CD4-positive, alpha-beta memory T cell (primary cell): Measurements from ENCODE around the gene SLC16A6. TPM values are rescaled to one million over a fixed set of nuclear protein-coding genes. Genes with fewer than 3 reads are reported as not detected.
"Not testable (repeated sequence)": the region's sequence is repeated elsewhere in the genome, so short reads cannot be mapped to it uniquely, and the experiment has no call there.

ENCODE experiments used
- CTCF ChIA-PET: fragments of 350-600 bp; sonication (Branson Sonifier 250); formaldehyde crosslinking; loops from one replicate; lab custom pipeline; 2021; ENCODE audit warnings: inconsistent platforms; ENCODE audit not compliant: partially characterized antibody; lab: Charles Lee
- POLR2A ChIA-PET: fragments of 350-600 bp; sonication (Branson Sonifier 250); formaldehyde crosslinking; loops from one replicate; lab custom pipeline; 2021; ENCODE audit not compliant: partially characterized antibody; lab: Charles Lee
- DNase-seq, 5 donors: peaks; one replicate each; pipeline versions ENCODE4 v3.0.0 to v3.0.0-alpha.2; 2020 to 2022; ENCODE audit warnings: mixed read lengths in 1 of 5
- H3K27ac ChIP-seq: one replicate; pipeline ENCODE4 v1.7.0; 2013; ENCODE audit warnings: low read depth, low read length
- H3K27me3 ChIP-seq: 2 replicates; pipeline ENCODE4 v1.7.0; 2013; ENCODE audit warnings: mild to moderate bottlenecking, low read length, moderate library complexity; ENCODE audit not compliant: insufficient read depth
- H3K36me3 ChIP-seq: 2 replicates; pipeline ENCODE4 v1.7.0; 2013; ENCODE audit warnings: mild to moderate bottlenecking, low read length, moderate library complexity; ENCODE audit not compliant: insufficient read depth
- H3K4me1 ChIP-seq: 2 replicates; pipeline ENCODE4 v1.7.0; 2013; ENCODE audit warnings: mild to moderate bottlenecking, low read length, moderate library complexity; ENCODE audit not compliant: insufficient read depth
- H3K4me3 ChIP-seq, 2 donors: one replicate each; pipeline ENCODE4 v1.7.0; 2013; ENCODE audit warnings: low read length in 2 of 2, mild to moderate bottlenecking in 1 of 2
- H3K9me3 ChIP-seq, 2 donors: one replicate each; pipeline ENCODE4 v1.7.0; 2013; ENCODE audit warnings: low read length in 2 of 2, control low read depth in 1 of 2; ENCODE audit not compliant: control insufficient read depth in 1 of 2
- H3K27ac Mint-ChIP-seq, 7 donors: one replicate each; pipeline ENCODE4 v1.8.0; 2020 to 2021; ENCODE audit warnings: mixed read lengths in 7 of 7, mild to moderate bottlenecking in 6 of 7, inconsistent platforms in 3 of 7, moderate library complexity in 3 of 7
- H3K27me3 Mint-ChIP-seq, 2 donors: one replicate each; pipeline ENCODE4 v1.8.0; 2020 to 2021; ENCODE audit warnings: mixed read lengths in 2 of 2
- H3K36me3 Mint-ChIP-seq, 2 donors: one replicate each; pipeline ENCODE4 v1.8.0; 2020 to 2021; ENCODE audit warnings: mixed read lengths in 2 of 2, inconsistent platforms in 1 of 2, mild to moderate bottlenecking in 1 of 2
- H3K4me1 Mint-ChIP-seq, 4 donors: one replicate each; pipeline ENCODE4 v1.8.0; 2020 to 2021; ENCODE audit warnings: mixed read lengths in 4 of 4, mild to moderate bottlenecking in 1 of 4
- H3K4me3 Mint-ChIP-seq, 8 donors: one replicate each; pipeline ENCODE4 v1.8.0; 2020 to 2021; ENCODE audit warnings: mixed read lengths in 8 of 8, mild to moderate bottlenecking in 7 of 8, moderate library complexity in 6 of 8, inconsistent platforms in 3 of 8
- H3K9me3 Mint-ChIP-seq, 8 donors: one replicate each; pipeline ENCODE4 v1.8.0; 2020 to 2021; ENCODE audit warnings: mixed read lengths in 8 of 8, mild to moderate bottlenecking in 5 of 8, inconsistent platforms in 3 of 8, moderate library complexity in 1 of 8
- intact Hi-C: fragments of 100-400 bp; cut with micrococcal nuclease; formaldehyde crosslinking; loops from one replicate; pipeline ENCODE4 v1.15.1; 2023
- polyA plus RNA-seq, 2 donors: library from polyadenylated mRNA; unstranded; fragments of 300-500 nt; fragmentation: Illumina TruSeq; gene quantifications; one replicate each; pipeline ENCODE4 v1.2.3, GENCODE V29; 2021
- total RNA-seq, 2 experiments: library from RNA; stranded (reverse); gene quantifications; one replicate each; pipeline ENCODE4 v1.2.3, GENCODE V29; 2021

The SLC16A6 gene
- total and polyA plus RNA-seq, 4 experiments from 2014 or later = 1.7 to 7.4 (median 4.5) TPM

- Histone ChIP-seq H3K4me3 (peak overlapping the region in 1 of 2 donors; percentile 45), H3K4me1 (peaks cover 58% of the 10 kb centered on the region), H3K9me3 (no peaks in the 10 kb centered on the region), H3K27me3 (no peaks in the 10 kb centered on the region), H3K27ac (peak overlapping the region; percentile 93), H3K36me3 (no peaks in the 10 kb centered on the region)
- intact Hi-C loops = loop anchor here (1.0 to 2.0 kb wide), 2 partner anchors 8 to 34 kb away; no protein-coding TSS in a partner anchor
- Mint-ChIP-seq H3K4me1 (peaks cover 47 to 67% (median 57%) of the 10 kb centered on the region in 4 donors), H3K27ac (peak overlapping the region; percentile 92 to 100 (median 97)), H3K9me3 (no peaks in the 10 kb centered on the region), H3K4me3 (peak overlapping the region; percentile 20 to 92 (median 84)), H3K27me3 (no peaks in the 10 kb centered on the region), H3K36me3 (peaks cover 2 to 4% of the 10 kb centered on the region in 2 donors)
- DNase-seq = peak in 1 of 5 donors; percentile 56
- CTCF ChIA-PET = interaction anchor here (0.8 to 3.4 kb wide), 5 partner anchors 9 to 66 kb away, joined by 3 to 13 read pairs (median 4); partner anchors contain the start of gene AMZ2
- POLR2A ChIA-PET = interaction anchor here (1.0 to 4.5 kb wide), 9 partner anchors 9 to 58 kb away, joined by 3 to 106 read pairs (median 10); partner anchors contain the start of genes AMZ2, ARSG and SLC16A6
These were observed 52.1 kb downstream of the SLC16A6 start for GRCh38 chr17:68238871-68239253.

GRCh38 chr17:68238164-68238870 lies 52.6 kb downstream of the SLC16A6 start:
- Mint-ChIP-seq H3K9me3 (no peaks in the 10 kb centered on the region), H3K4me1 (peaks cover 47 to 67% (median 54%) of the 10 kb centered on the region in 4 donors), H3K27me3 (no peaks in the 10 kb centered on the region), H3K4me3 (peak overlapping the region; percentile 80 to 92 (median 86)), H3K36me3 (peaks cover 2 to 4% of the 10 kb centered on the region in 2 donors), H3K27ac (peak overlapping the region; percentile 92 to 100 (median 97))
- Histone ChIP-seq H3K27ac (peak overlapping the region; percentile 93), H3K4me1 (peaks cover 58% of the 10 kb centered on the region), H3K36me3 (no peaks in the 10 kb centered on the region), H3K27me3 (no peaks in the 10 kb centered on the region), H3K9me3 (no peaks in the 10 kb centered on the region), H3K4me3 (peak overlapping the region; percentile 45 to 61)
- ChIA-PET CTCF (interaction anchor here (0.8 to 3.4 kb wide), 7 partner anchors 10 to 194 kb away, joined by 3 to 13 read pairs (median 4); partner anchors contain the start of gene AMZ2), POLR2A (interaction anchor here (1.0 to 4.5 kb wide), 14 partner anchors 10 to 227 kb away, joined by 3 to 106 read pairs (median 7); partner anchors contain the start of genes AMZ2, ARSG, SLC16A6 and WIPI1)
- peak; percentile 53 to 84 (median 63) for DNase-seq
- intact Hi-C loops = loop anchor here (1.0 to 2.0 kb wide), 2 partner anchors 9 to 34 kb away; no protein-coding TSS in a partner anchor

- ChIA-PET CTCF (interaction anchor here (0.8 to 3.4 kb wide), 9 partner anchors 11 to 194 kb away, joined by 3 to 13 read pairs (median 4); partner anchors contain the start of gene AMZ2), POLR2A (interaction anchor here (0.8 to 4.5 kb wide), 19 partner anchors 9 to 228 kb away, joined by 3 to 106 read pairs (median 5); partner anchors contain the start of genes AMZ2, ARSG, SLC16A6 and WIPI1)
- intact Hi-C loops = loop anchor here (1.0 to 2.0 kb wide), 2 partner anchors 10 to 33 kb away; no protein-coding TSS in a partner anchor
- H3K27ac Mint-ChIP-seq = peak overlapping the region; percentile 92 to 100 (median 97)
- H3K9me3 Mint-ChIP-seq, H3K27me3 ChIP-seq, H3K36me3 ChIP-seq, H3K36me3 Mint-ChIP-seq, H3K9me3 ChIP-seq, H3K27me3 Mint-ChIP-seq: not testable (repeated sequence)
- Histone ChIP-seq H3K4me3 (peak overlapping the region; percentile 45 to 61), H3K27ac (peak overlapping the region; percentile 93), H3K4me1 (peaks cover 58% of the 10 kb centered on the region)
- peak; percentile 64 to 86 (median 70) for DNase-seq
- peaks cover 49 to 74% (median 58%) of the 10 kb centered on the region in 4 donors for H3K4me1 Mint-ChIP-seq
- H3K4me3 Mint-ChIP-seq = peak overlapping the region; percentile 80 to 92 (median 86)
These were observed 53.4 kb downstream of the SLC16A6 start for GRCh38 chr17:68237369-68238163.

GRCh38 chr17:68235336-68235791 lies 55.6 kb downstream of the SLC16A6 start:
- CTCF ChIA-PET = interaction anchor here (3.2 kb wide), 1 partner anchor 30 kb away, joined by 13 read pairs; no protein-coding TSS in a partner anchor
- intact Hi-C loops, H3K9me3 ChIP-seq, H3K36me3 ChIP-seq, H3K27me3 Mint-ChIP-seq, H3K27me3 ChIP-seq, DNase-seq, POLR2A ChIA-PET, H3K36me3 Mint-ChIP-seq, H3K4me3 ChIP-seq, H3K9me3 Mint-ChIP-seq: not testable (repeated sequence)
- peaks cover 50% of the 10 kb centered on the region for H3K4me1 ChIP-seq
- peak overlapping the region; percentile 80 to 92 (median 89) for H3K27ac Mint-ChIP-seq
- H3K4me1 Mint-ChIP-seq = peaks cover 38 to 61% (median 49%) of the 10 kb centered on the region in 4 donors
- H3K4me3 Mint-ChIP-seq = peak overlapping the region in 4 of 8 donors; percentile 21 to 76 (median 49)
- peak overlapping the region; percentile 67 for H3K27ac ChIP-seq

GRCh38 chr17:68234726-68235335 lies 56.1 kb downstream of the SLC16A6 start:
- H3K36me3 ChIP-seq, H3K4me3 ChIP-seq, intact Hi-C loops, H3K27me3 Mint-ChIP-seq, H3K27me3 ChIP-seq, H3K9me3 Mint-ChIP-seq, H3K36me3 Mint-ChIP-seq, H3K9me3 ChIP-seq: not testable (repeated sequence)
- peak overlapping the region; percentile 80 to 92 (median 89) for H3K27ac Mint-ChIP-seq
- ChIA-PET POLR2A (interaction anchor here (0.6 to 1.8 kb wide), 2 partner anchors 13 to 61 kb away, joined by 3 to 9 read pairs; partner anchors contain the start of gene AMZ2), CTCF (interaction anchor here (0.6 to 3.2 kb wide), 3 partner anchors 30 to 230 kb away, joined by 3 to 13 read pairs (median 3); no protein-coding TSS in a partner anchor)
- peak overlapping the region; percentile 67 for H3K27ac ChIP-seq
- H3K4me3 Mint-ChIP-seq = peak overlapping the region in 4 of 8 donors; percentile 12 to 76 (median 49)
- H3K4me1 ChIP-seq = peaks cover 45% of the 10 kb centered on the region
- peak in 4 of 5 donors; percentile 41 to 84 (median 50) for DNase-seq
- H3K4me1 Mint-ChIP-seq = peaks cover 33 to 55% (median 44%) of the 10 kb centered on the region in 4 donors

GRCh38 chr17:68232741-68233140 lies 58.2 kb downstream of the SLC16A6 start:
- Mint-ChIP-seq H3K4me1 (peaks cover 17 to 55% (median 39%) of the 10 kb centered on the region in 4 donors), H3K36me3 (peaks cover 4 to 15% of the 10 kb centered on the region in 2 donors), H3K27ac (peak overlapping the region in 3 of 7 donors; percentile 29 to 71 (median 42))
- H3K36me3 ChIP-seq, H3K4me3 ChIP-seq, H3K27me3 ChIP-seq, intact Hi-C loops, H3K4me3 Mint-ChIP-seq, H3K9me3 Mint-ChIP-seq, H3K27ac ChIP-seq, H3K27me3 Mint-ChIP-seq, DNase-seq, H3K9me3 ChIP-seq: not testable (repeated sequence)
- peaks cover 24% of the 10 kb centered on the region for H3K4me1 ChIP-seq
- CTCF ChIA-PET = interaction anchor here (3.2 kb wide), 1 partner anchor 28 kb away, joined by 13 read pairs; no protein-coding TSS in a partner anchor
- POLR2A ChIA-PET = interaction anchor here (0.8 to 1.8 kb wide), 4 partner anchors 15 to 27 kb away, joined by 3 to 9 read pairs (median 4); partner anchors contain the start of gene AMZ2
